Cardiac ventricle fibroblast (primary cell): Measurements from ENCODE around the gene DBNDD2. TPM values are rescaled to one million over a fixed set of nuclear protein-coding genes. Genes with fewer than 3 reads are reported as not detected.

Experiments used
- total RNA-seq: library from RNA; depleted of rRNA; stranded (reverse); fragments of >200 nt; gene quantifications from 2 replicates; pipeline ENCODE4 v1.2.3, GENCODE V29; 2015

Gene DBNDD2
- 2.4 and 2.9 TPM in 2 replicates for total RNA-seq

DNA sequence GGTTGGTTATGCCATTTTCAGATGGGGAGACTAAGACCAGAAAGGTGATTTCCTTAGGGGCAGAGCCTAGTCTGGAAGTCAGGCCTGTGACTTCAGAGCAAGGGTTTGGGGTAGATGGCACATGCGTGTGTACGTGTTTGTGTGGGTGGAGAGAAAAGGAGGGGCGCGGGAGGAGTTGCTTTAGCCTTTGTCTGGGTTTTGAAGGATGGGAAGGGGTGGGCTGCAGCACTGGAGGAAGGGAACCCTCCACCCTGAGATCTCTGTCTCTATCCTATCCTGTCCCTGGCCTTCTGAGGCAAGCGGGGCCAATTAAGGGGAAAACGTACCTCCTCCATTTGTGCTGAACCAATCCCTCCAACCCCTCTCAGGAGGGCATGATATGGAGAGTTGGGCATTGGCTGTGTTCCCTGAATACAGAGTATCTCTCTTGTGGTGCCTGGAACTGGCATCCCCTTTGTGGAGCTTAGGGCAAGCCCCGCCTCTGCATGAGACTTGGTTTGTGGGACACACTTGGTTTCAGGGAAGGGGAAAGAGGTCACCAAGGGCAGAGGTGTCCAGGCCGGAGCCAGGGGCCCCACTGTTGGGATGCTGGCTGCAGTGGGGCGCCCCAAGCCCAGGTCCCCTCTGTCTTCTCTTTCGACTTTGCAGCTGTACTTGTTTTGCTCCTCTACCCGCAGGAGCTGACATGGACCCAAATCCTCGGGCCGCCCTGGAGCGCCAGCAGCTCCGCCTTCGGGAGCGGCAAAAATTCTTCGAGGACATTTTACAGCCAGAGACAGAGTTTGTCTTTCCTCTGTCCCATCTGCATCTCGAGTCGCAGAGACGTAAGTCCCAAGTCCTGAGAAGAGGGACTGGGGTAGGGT is at the start of gene DBNDD2:
TSS of gene DBNDD2 (plus strand) at position 507 of the 863 bp plus-strand sequence. CDS start at position 686, 179 bp downstream.

GRCh38 chr20:45362804-45363610 is 45.1 kb upstream of the DBNDD2 start, which contains the start of gene SYS1:
TSS of gene SYS1 (plus strand) at chr20:45363156. CDS start at chr20:45363532, 376 bp downstream.

GRCh38 chr20:45378191-45378590 is 29.9 kb upstream of the DBNDD2 start, which contains the start of gene TP53TG5:
TSS of gene TP53TG5 (minus strand) at chr20:45378325. CDS start at chr20:45378236, 89 bp downstream.

GRCh38 chr20:45415822-45416637 is 7.9 kb downstream of the DBNDD2 start, which contains the start of gene PIGT:
TSS of gene PIGT (plus strand) at chr20:45416141. CDS start at chr20:45416157, 16 bp downstream.

Other genes with a start within 250 kb of the DBNDD2 start
- gene PI3, start 233.4 kb upstream of the DBNDD2 start, total RNA-seq, result not detected in 2 replicates
- gene SEMG1, start 201.3 kb upstream of the DBNDD2 start, total RNA-seq, result not detected in 2 replicates
- gene SEMG2, start 186.9 kb upstream of the DBNDD2 start, total RNA-seq, result not detected in 2 replicates
- gene SLPI, start 153.7 kb upstream of the DBNDD2 start, total RNA-seq, result not detected in 2 replicates
- gene RBPJL, start 101.4 kb upstream of the DBNDD2 start, total RNA-seq, result not detected in 2 replicates
- gene MATN4, start 100.0 kb upstream of the DBNDD2 start, total RNA-seq, result not detected in 2 replicates
- 65.5 and 71.7 TPM in 2 replicates for gene SDC4, start 59.9 kb upstream of the DBNDD2 start, total RNA-seq
- gene SYS1, start 45.1 kb upstream of the DBNDD2 start, total RNA-seq, result 16.8 and 19.8 TPM in 2 replicates
- not detected in 2 replicates for gene TP53TG5, start 30.0 kb upstream of the DBNDD2 start, total RNA-seq
- 85.3 and 91.4 TPM in 2 replicates for gene PIGT, start 7.9 kb downstream of the DBNDD2 start, total RNA-seq
- gene WFDC2, start 61.5 kb downstream of the DBNDD2 start, total RNA-seq, result not detected in 2 replicates
- gene SPINT3, start 107.3 kb downstream of the DBNDD2 start, total RNA-seq, result not detected in 2 replicates
- gene WFDC6, start 131.2 kb downstream of the DBNDD2 start, total RNA-seq, result not detected in 2 replicates
- gene EPPIN, start 139.1 kb downstream of the DBNDD2 start, total RNA-seq, result not detected in 2 replicates
- gene WFDC8, start 171.0 kb downstream of the DBNDD2 start, total RNA-seq, result not detected in 2 replicates
- gene WFDC10A, start 221.4 kb downstream of the DBNDD2 start, total RNA-seq, result not detected in 2 replicates
- not detected in 2 replicates for gene WFDC9, start 223.0 kb downstream of the DBNDD2 start, total RNA-seq